GM12865 (cell line): ENCODE data around the gene SLX9.
"Not testable (repeated sequence)": the region's sequence is repeated elsewhere in the genome, so short reads cannot be mapped to it uniquely, and the experiment has no call there.

Source experiments
- DNase-seq: peaks from one replicate; pipeline ENCODE4 v3.0.0; 2010; ENCODE audit warnings: low read depth
- H3K4me3 ChIP-seq: 2 replicates; pipeline ENCODE4 v1.5.1; 2011; ENCODE audit warnings: mild to moderate bottlenecking, low read depth, low read length, control low read depth
- CTCF ChIP-seq: IDR thresholded peaks from 2 replicates; pipeline ENCODE4 v1.5.1; 2011; ENCODE audit warnings: low read length, control low read depth, low read depth, inconsistent platforms; ENCODE audit not compliant: insufficient read depth; ENCODE audit errors: missing control alignments

Gene SLX9

GRCh38 chr21:44924606-44925377 lies 15.0 kb upstream of the SLX9 start:
- no peak overlapping the region for H3K4me3 ChIP-seq
- DNase-seq = no peak
- TF ChIP-seq CTCF = no peak

DNA sequence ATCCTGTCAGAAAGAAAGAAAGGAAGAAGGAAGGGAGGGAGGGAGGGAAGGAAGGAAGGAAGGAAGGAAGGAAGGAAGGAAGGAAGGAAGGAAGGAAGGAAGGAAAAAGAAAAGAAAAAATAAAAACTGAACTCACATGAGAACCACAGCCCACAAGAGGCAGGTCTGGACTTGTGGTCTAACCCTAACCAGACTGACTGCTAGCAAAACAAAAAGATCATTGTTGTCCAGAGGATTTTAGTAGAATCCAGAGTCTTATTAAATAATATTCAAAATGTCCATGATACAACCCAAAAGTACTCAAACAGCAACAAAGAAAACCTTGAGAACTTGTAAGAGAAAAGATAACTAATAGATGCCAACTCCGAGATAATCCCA lies 14.5 kb upstream of the SLX9 start:
- TF ChIP-seq CTCF = no peak
- DNase-seq = no peak
- H3K4me3 ChIP-seq = no peak overlapping the region

GRCh38 chr21:44926331-44927101 lies 13.3 kb upstream of the SLX9 start:
- TF ChIP-seq CTCF = no peak
- peak overlapping the region; percentile 82 for H3K4me3 ChIP-seq

DNA sequence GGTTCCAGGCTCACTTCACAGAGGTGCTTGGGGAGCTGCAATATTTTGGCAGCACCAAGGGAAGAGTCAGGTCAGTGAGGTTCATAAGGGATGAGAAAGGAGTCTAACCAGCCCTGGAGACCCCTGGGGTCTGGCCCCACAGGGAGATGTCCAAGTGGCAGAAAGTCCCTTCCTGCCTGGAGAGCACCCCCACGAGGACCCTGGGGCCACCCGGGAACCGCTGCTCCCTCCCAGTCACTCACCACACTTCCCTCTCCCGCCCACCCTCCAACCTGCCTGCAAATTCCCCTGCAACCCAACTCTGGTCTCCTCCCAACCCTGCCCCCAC lies 12.6 kb upstream of the SLX9 start:
- no peak for TF ChIP-seq CTCF
- DNase-seq = no peak
- H3K4me3 ChIP-seq = peak overlapping the region; percentile 82

More at GRCh38 chr21:44926331-44927101, 13.3 kb upstream of the SLX9 start:
- peak; percentile 43 for DNase-seq

DNA sequence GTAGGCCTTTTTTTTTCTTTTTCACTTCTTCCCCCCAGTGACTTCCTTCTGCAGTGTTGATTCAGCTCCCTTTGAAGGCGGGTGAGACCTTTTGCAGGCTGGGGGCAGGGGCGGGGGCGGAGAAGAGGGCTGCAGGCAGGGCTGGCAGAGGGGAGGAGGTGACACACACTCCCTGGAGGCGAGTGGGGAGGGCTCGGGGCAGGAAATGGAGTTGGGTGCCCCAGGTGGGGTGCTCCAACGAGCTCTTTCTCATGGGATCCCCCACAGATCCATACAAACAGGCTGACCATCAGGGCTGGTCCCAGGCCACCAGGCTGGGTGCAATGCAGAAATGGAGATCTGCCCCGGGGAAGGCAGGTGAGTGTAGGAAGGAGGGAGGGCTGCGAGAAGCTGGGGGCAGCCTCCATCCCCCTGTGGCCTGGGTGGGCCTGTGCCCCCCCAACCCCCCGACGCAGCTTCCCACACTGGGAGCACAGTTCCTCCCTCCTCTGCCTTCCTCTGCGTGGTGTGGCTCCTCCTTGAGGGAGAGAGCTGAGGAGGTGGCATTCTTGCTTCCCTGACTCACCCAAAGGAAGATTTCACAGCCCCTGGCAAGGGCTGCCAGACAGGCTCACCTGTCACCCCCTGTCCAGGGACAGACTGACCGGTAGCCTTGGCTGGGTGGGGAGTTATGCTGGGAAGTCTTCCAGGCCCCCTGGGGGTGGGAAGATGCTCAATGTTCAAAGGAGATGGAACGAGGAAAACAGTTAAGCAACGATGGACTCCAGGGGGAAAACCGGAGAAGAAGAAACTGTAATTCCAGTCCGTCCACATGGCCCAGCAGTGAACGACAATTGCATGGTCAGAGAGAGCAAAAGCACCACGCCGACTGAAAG lies 12.0 kb upstream of the SLX9 start:
- H3K4me3 ChIP-seq = peak overlapping the region; percentile 82
- TF ChIP-seq CTCF = no peak
- peak; percentile 89 for DNase-seq

DNA sequence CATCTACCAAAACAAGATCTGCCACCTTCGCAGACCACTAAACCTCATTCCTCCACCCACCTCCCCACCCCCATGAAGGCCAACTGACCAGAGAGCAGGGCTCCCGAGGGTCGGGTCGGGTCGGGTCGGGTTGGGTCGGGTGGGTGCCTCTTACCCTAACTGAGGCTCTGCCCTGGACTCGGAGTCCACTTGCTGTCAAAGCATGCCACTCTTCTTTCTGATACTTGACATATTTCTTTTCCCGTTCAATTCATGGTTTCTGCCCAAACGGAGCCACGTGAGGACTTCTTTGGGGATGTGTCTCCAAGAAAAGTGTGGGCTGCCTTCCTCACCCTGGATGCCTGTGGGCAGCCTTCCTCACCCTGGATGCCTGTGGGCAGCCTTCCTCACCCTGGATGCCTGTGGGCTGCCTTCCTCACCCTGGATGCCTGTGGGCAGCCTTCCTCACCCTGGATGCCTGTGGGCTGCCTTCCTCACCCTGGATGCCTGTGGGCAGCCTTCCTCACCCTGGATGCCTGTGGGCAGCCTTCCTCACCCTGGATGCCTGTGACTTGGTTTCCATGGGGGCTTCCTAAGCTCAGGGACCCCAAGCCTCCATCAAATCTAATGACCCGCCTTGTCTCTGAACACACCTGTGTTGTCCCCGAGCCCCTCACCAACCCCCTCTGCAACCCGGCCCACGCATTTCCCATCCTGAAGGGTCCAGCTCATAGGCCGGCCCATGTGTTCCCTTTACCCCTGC lies 11.2 kb upstream of the SLX9 start:
- peak overlapping the region; percentile 82 for H3K4me3 ChIP-seq
- DNase-seq = not testable (repeated sequence)
